HEK293 (cell line): Measurements from ENCODE around the gene MCRIP1.

Source experiments
- YY1 ChIP-seq: fragments of 450-650 bp; formaldehyde crosslinking; IDR thresholded peaks from 2 replicates; pipeline ENCODE4 v1.5.1; 2018; ENCODE audit warnings: missing biosample characterization, missing genetic modification characterization
- ZFHX2 ChIP-seq: fragments of 450-650 bp; formaldehyde crosslinking; conservative IDR thresholded peaks from 2 replicates; pipeline ENCODE4 v1.5.1; 2016; ENCODE audit warnings: missing biosample characterization, missing genetic modification characterization
- ZNF274 ChIP-seq, 2 experiments: fragments of 200-500 bp in 1 of 2; fragments of 450-650 bp in 1 of 2; sonication (Bioruptor generic) in 1 of 2; formaldehyde crosslinking in 1 of 2; IDR thresholded peaks; 2 replicates each; pipeline versions ENCODE4 v1.5.1 to v1.6.1; 2014 to 2016; ENCODE audit warnings: borderline replicate concordance in 1 of 2, inconsistent platforms in 1 of 2, low read length in 1 of 2, missing biosample characterization in 1 of 2, missing genetic modification characterization in 1 of 2
- ZNF623 ChIP-seq: fragments of 450-650 bp; formaldehyde crosslinking; IDR thresholded peaks from 2 replicates; pipeline ENCODE4 v1.5.1; 2016; ENCODE audit warnings: missing biosample characterization, missing genetic modification characterization
- TF ChIP-seq, protein P1 (sequence below): fragments of 450-650 bp; formaldehyde crosslinking; IDR thresholded peaks from 2 replicates; pipeline ENCODE4 v1.5.1; 2016; ENCODE audit warnings: missing biosample characterization, missing genetic modification characterization

DNA sequence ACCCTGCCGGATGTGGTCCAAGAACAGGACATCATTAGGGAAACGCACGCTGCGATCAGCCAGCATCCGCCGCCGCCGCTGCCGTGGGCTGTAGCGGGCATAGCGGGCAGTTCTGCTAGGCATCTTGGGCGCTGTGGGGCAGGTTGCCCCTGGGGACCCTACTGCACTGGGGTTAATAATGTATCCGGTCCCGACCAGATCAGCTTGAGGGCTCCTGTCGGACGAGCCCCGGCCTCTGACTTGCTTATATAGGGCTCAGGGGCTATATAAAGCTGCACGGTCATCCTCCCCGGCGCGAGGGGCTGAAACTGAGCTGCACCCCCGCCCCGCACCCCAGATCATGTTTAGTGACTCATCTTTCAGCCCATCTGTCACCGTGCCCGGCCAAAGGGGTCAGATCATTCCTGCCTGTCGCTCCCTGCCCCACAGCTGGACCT is 1.8 kb upstream of the MCRIP1 start, which contains the start of gene PPP1R27:
- TF ChIP-seq YY1 (tag by site-specific recombination) (no peak), ZNF623 (tag by site-specific recombination) (no peak), ZNF274 (IDR thresholded peaks at IDR 0.05; ENCODE audit: low read length) (no peak), ZNF274 (tag by site-specific recombination; IDR thresholded peaks at IDR 0.05; ENCODE audit: borderline replicate concordance) (no peak), ZFHX2 (tag by site-specific recombination) (no peak)
- TF ChIP-seq, protein P1, sequence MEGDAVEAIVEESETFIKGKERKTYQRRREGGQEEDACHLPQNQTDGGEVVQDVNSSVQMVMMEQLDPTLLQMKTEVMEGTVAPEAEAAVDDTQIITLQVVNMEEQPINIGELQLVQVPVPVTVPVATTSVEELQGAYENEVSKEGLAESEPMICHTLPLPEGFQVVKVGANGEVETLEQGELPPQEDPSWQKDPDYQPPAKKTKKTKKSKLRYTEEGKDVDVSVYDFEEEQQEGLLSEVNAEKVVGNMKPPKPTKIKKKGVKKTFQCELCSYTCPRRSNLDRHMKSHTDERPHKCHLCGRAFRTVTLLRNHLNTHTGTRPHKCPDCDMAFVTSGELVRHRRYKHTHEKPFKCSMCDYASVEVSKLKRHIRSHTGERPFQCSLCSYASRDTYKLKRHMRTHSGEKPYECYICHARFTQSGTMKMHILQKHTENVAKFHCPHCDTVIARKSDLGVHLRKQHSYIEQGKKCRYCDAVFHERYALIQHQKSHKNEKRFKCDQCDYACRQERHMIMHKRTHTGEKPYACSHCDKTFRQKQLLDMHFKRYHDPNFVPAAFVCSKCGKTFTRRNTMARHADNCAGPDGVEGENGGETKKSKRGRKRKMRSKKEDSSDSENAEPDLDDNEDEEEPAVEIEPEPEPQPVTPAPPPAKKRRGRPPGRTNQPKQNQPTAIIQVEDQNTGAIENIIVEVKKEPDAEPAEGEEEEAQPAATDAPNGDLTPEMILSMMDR: no peak
